Occipital lobe (tissue), 3 donors: Measurements from ENCODE around the gene AGAP5. TPM values are rescaled to one million over a fixed set of nuclear protein-coding genes. Genes with fewer than 3 reads are reported as not detected.

Experiments used
- DNase-seq: peaks from one replicate; lab custom pipeline; 2025; lab: John Stamatoyannopoulos, UW
- small RNA-seq: library from RNA; depleted of rRNA; stranded (forward); fragments of <200 nt; gene quantifications from one replicate; pipeline ENCODE3, GENCODE V24; 2014
- total RNA-seq: library from RNA; depleted of rRNA; stranded (reverse); fragments of >200 nt; gene quantifications from one replicate; pipeline ENCODE4 v1.2.3, GENCODE V29; 2014

Gene AGAP5
- total RNA-seq, 1 donor from 2014 or later = 6.6 TPM

DNA sequence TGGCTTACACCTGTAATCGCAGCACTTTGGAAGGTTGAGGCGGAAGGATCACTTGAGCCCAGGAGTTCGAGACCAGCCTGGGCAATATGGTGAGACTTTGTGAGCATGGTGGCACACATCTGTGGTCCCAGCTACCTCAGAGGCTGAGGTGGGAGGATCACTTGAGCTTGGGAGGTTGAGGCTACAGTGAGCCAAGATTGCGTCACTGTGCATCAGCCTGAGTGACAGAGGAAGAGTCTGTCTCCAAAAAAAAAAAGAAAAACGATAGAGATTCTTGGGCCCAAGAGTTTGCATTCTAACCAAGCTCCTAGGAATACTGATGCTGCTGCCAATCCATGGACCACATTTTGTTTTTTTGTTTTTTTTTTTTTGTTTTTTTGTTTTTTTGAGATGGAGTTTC, 68.7 kb downstream of the AGAP5 start:
- no peak for DNase-seq

DNA sequence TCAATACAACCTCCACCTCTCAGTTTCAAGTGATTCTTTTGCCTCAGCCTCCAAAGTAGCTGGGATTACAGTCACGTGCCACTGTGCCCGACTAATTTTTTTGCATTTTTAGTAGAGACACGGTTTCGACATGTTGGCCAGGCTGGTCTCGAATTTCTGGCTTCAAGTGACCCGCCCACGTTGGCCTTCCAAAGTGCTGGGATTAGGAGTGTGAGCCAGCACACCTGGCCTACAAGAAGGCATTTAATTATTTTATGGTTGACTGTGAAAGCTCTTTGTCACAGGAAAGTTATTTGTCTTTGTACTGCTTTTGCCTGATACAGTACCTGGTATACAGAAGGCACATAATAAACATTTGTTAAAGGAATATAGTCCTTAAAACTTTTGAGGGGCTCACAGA, 69.5 kb downstream of the AGAP5 start:
- DNase-seq = no peak

DNA sequence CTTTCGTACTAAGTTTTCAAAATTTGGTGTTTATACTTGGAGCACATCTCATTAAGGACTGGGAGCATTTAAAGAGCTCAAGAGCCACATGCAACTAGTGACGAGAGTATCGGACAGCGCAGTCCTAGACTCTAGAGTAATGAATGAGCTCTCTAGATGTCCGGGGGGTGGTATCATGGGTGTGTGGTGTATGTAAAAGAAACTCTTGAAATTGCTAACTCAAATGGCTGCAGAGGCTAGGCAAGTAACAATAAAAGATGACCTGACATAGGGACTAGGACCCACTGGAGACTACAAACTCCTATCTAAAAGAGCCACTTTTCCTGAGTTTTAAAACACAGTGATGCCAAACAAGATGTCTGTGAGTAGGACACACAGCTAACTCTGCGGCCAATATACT, 70.6 kb downstream of the AGAP5 start:
- no peak for DNase-seq

DNA sequence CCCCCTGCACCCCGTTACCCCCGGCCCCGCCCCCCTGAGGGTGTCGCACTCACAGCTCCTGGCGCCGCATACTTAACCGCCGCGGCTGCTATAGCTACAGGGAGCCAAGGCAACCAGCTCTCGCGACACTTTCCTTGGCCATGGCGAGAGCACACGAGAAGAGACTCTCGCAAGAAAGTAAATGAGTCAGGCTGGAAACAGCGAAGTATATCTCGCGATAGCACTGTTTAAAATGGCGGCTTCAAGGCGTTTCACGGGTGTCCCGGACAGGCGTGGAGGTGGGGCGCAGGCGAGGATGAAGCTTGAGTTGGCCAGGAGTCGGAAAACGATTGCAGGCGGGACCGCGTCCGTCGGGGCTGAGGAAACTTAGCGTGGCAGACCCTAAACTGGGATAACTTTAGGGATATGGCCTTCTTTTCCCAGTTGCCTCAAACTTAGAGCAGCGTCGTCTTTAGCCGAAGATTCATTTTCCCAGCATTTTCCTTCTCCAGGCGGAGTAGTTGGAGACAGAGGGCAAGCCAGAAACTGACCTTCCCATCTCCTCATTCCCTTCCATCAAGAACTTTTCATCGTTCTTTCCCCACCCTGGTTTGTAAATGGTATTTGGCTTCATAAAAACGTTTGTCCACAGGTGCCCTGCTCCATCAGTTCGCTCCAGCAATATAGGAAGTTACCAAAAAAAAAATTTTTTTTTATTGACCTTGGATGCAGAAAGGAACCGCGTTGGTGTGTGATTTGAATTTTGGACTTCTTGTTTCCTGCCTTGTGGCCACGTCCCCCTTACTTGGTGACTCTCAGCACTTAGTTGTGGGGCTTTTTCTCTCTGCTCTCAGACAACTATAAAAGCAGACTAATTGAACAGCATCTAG, 71.8 kb downstream of the AGAP5 start:
- peak; percentile 87 for DNase-seq

DNA sequence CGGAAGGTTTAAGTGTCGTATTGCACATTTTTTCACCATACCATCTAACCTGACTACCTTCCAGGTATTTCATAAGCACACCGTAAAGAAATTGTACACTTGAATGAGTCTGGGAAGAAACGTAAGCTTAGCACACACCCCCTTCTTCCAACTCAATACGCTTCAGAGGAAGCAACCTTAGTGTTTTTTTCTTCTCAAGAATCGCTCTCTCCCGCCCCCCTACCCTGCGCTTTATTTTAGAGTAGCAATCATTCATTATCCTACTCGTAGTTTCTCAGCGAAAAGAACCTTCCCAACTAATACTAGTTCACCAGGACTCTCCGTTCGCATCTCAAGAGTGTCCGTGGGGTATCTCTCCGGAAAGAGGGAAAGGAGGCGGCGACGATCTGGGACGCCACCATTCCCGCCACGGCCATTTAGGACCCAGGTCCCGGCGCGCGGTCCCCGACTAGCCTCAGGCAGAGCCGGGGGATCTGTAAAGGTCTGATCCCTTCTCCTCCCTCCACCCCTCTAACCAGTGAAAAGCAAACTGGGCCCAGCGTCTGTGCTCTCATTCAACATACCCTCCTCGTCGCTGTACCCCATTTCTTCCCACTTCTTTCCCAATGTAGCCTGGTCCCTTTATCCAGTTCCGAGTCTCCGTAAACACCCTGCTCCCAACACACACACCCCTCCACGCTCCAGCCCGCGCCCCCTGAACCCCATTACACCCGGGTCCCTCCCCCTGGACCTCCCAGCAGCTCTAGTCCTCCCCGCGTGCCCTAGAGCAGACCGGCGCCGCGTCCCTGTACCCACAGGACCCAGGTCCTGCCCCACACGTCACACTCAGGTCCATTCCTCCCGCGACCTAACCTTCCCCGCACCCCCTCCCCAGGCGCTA, 72.7 kb downstream of the AGAP5 start:
- DNase-seq = no peak

Small RNA genes within 50 kb of the gene (small RNA-seq; reads per million reads assigned to genes)
- gene AC022400.4 = not detected
- gene RNA5SP320 = not detected

Other genes with a start within 250 kb of the AGAP5 start
- gene PPP3CB, start 202.1 kb downstream of the AGAP5 start, total RNA-seq = 122 TPM
- 31.7 TPM for gene USP54, start 106.8 kb downstream of the AGAP5 start, total RNA-seq
- 0.78 TPM for gene MYOZ1, start 56.6 kb downstream of the AGAP5 start, total RNA-seq
- gene SYNPO2L, start 42.1 kb downstream of the AGAP5 start, total RNA-seq = not detected
- 44.0 TPM for gene SEC24C, start 46.3 kb upstream of the AGAP5 start, total RNA-seq
- 14.5 TPM for gene CHCHD1, start 83.9 kb upstream of the AGAP5 start, total RNA-seq
- gene ZSWIM8, start 87.5 kb upstream of the AGAP5 start, total RNA-seq = 30.7 TPM
- 8.1 TPM for gene NDST2, start 113.5 kb upstream of the AGAP5 start, total RNA-seq
- 64.1 TPM for gene CAMK2G, start 176.4 kb upstream of the AGAP5 start, total RNA-seq
- gene PLAU, start 213.0 kb upstream of the AGAP5 start, total RNA-seq = 0.94 TPM